ENCODE measurements around the gene ELF4. TPM values are rescaled to one million over a fixed set of nuclear protein-coding genes. Genes with fewer than 3 reads are reported as not detected.

The ELF4 gene
- total RNA-seq, 1 experiment from 2014 or later = 19.5 TPM

DNA sequence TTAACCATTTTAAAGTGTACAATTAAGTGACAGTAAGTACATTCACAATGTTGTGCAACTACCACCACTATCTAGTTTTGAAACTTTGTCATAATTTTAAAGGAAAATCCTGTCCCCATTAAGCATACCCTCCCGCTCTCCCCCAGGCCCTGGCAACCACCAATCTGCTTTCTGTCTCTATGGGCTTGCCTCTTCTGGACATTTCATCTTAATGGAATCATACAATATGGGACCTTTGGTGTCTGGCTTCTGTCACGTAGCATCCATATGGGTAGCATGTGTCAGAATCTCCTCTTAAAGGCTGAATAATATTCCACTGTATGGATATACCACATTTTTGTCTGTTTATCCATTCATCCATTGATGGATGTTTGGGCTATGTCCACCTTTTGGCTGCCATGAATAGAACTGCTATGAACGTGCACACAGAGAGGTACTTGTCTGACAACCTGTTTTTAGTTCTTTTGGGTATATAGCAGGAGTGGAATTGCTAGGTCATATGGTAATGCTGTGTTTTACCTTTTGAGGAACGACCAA lies 61.5 kb downstream of the ELF4 start:
- no peak for DNase-seq (ENCODE audit: unreplicated experiment)
- Mint-ChIP-seq H3K27me3 (ENCODE audit: insufficient read depth, unreplicated experiment) (peaks cover 26% of the 10 kb centered on the region), H3K36me3 (ENCODE audit: insufficient read depth, unreplicated experiment) (peaks cover 13% of the 10 kb centered on the region), H3K27ac (ENCODE audit: low read depth, unreplicated experiment) (no peak overlapping the region), H3K4me1 (ENCODE audit: insufficient read depth, unreplicated experiment) (no peaks in the 10 kb centered on the region), H3K9me3 (ENCODE audit: unreplicated experiment) (no peaks in the 10 kb centered on the region), H3K4me3 (ENCODE audit: unreplicated experiment) (no peak overlapping the region)
- intact Hi-C loops (cut with micrococcal nuclease) = no loop called here
- POLR2A ChIA-PET = no interaction called here
- BruUV-seq (replicated peaks) = no TSS peak
- TF ChIP-seq, protein P1, sequence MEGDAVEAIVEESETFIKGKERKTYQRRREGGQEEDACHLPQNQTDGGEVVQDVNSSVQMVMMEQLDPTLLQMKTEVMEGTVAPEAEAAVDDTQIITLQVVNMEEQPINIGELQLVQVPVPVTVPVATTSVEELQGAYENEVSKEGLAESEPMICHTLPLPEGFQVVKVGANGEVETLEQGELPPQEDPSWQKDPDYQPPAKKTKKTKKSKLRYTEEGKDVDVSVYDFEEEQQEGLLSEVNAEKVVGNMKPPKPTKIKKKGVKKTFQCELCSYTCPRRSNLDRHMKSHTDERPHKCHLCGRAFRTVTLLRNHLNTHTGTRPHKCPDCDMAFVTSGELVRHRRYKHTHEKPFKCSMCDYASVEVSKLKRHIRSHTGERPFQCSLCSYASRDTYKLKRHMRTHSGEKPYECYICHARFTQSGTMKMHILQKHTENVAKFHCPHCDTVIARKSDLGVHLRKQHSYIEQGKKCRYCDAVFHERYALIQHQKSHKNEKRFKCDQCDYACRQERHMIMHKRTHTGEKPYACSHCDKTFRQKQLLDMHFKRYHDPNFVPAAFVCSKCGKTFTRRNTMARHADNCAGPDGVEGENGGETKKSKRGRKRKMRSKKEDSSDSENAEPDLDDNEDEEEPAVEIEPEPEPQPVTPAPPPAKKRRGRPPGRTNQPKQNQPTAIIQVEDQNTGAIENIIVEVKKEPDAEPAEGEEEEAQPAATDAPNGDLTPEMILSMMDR (IDR thresholded peaks at IDR 0.05; ENCODE audit: unreplicated experiment) = no peak
- CTCF ChIA-PET = interaction anchor here (0.6 to 1.0 kb wide), 2 partner anchors 8 to 12 kb away, joined by 3 read pairs; no protein-coding TSS in a partner anchor

DNA sequence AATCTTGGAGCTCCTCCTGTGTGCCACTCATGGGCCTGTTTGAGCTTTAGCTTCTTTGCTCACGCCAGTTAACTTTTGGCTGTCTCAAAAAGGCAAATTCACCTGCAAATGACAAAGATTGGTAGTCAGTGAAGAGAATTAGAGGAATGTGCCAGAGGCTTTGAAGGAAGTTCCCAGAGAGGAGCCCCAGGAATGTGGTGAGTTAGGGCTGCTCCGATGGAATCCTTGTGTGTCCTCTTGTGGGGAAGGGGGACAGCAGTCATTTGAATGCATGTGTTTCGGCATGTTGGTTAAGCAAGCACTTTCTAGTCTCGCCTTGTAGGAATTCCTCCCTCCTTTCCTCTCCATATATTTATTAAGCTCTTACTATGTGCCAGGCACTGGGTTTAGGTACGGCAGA lies 62.9 kb downstream of the ELF4 start:
- no peak overlapping the region for H3K27ac Mint-ChIP-seq (ENCODE audit: low read depth, unreplicated experiment)
- POLR2A ChIA-PET = no interaction called here
- no peaks in the 10 kb centered on the region for H3K9me3 Mint-ChIP-seq (ENCODE audit: unreplicated experiment)
- TF ChIP-seq, protein P1 (IDR thresholded peaks at IDR 0.05; ENCODE audit: unreplicated experiment) = no peak
- DNase-seq (ENCODE audit: unreplicated experiment) = no peak
- CTCF ChIA-PET = interaction anchor here (0.6 to 1.2 kb wide), 2 partner anchors 75 to 122 kb away, joined by 3 to 4 read pairs; no protein-coding TSS in a partner anchor
- peaks cover 13% of the 10 kb centered on the region for H3K36me3 Mint-ChIP-seq (ENCODE audit: insufficient read depth, unreplicated experiment)
- BruUV-seq (replicated peaks) = no TSS peak
- no peaks in the 10 kb centered on the region for H3K4me1 Mint-ChIP-seq (ENCODE audit: insufficient read depth, unreplicated experiment)
- intact Hi-C loops (cut with micrococcal nuclease) = no loop called here
- peaks cover 21% of the 10 kb centered on the region for H3K27me3 Mint-ChIP-seq (ENCODE audit: insufficient read depth, unreplicated experiment)
- H3K4me3 Mint-ChIP-seq (ENCODE audit: unreplicated experiment) = no peak overlapping the region

DNA sequence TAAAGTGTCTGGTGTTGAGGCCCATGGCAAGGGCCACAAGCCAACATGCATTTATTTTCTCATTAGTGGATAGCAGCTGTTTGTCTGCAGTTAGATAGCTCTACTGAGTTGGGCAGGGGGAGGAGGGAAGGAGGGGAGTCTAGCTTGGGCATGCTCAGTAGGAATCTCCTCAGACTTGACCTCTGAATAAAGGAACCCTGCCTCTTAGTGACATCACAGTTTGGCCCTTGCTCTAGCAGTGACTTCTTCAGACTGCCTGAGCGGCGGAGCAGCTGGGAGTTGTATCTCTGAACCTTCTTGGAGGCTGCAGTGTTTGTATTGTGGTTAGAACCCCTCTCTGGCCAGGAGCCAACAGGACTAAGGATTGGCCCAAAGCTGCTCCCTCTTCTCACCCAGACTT lies 70.5 kb downstream of the ELF4 start:
- Mint-ChIP-seq H3K27me3 (ENCODE audit: insufficient read depth, unreplicated experiment) (no peaks in the 10 kb centered on the region), H3K4me1 (ENCODE audit: insufficient read depth, unreplicated experiment) (no peaks in the 10 kb centered on the region), H3K36me3 (ENCODE audit: insufficient read depth, unreplicated experiment) (peaks cover 22% of the 10 kb centered on the region), H3K9me3 (ENCODE audit: unreplicated experiment) (no peaks in the 10 kb centered on the region), H3K27ac (ENCODE audit: low read depth, unreplicated experiment) (no peak overlapping the region), H3K4me3 (ENCODE audit: unreplicated experiment) (no peak overlapping the region)
- DNase-seq (ENCODE audit: unreplicated experiment) = no peak
- BruUV-seq (replicated peaks) = no TSS peak
- intact Hi-C loops (cut with micrococcal nuclease) = no loop called here
- TF ChIP-seq, protein P1 (IDR thresholded peaks at IDR 0.05; ENCODE audit: unreplicated experiment) = no peak
- POLR2A ChIA-PET = no interaction called here
- CTCF ChIA-PET = interaction anchor here (0.6 to 3.0 kb wide), 5 partner anchors 11 to 40 kb away, joined by 3 to 18 read pairs (median 5); no protein-coding TSS in a partner anchor

DNA sequence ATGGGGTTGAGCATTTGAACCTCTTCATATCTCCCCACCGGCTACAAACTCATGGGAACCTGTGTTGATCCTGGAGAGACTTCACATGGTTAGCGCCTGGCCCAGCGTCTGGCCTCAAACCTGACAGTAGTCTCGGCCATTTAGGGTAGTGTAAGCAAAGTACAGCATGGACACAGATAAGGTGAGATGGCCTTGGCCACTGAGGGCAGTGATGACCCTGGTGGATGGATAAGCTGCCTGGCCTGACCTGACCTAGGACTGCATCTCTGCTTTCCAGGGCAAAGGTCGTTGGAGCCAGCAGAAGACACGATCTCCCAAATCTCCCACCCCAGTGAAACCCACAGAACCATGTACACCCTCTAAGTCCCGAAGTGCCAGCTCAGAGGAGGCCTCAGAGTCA lies 76.1 kb downstream of the ELF4 start:
- Mint-ChIP-seq H3K27ac (ENCODE audit: low read depth, unreplicated experiment) (no peak overlapping the region), H3K4me1 (ENCODE audit: insufficient read depth, unreplicated experiment) (no peaks in the 10 kb centered on the region), H3K36me3 (ENCODE audit: insufficient read depth, unreplicated experiment) (peaks cover 12% of the 10 kb centered on the region), H3K4me3 (ENCODE audit: unreplicated experiment) (no peak overlapping the region), H3K9me3 (ENCODE audit: unreplicated experiment) (no peaks in the 10 kb centered on the region), H3K27me3 (ENCODE audit: insufficient read depth, unreplicated experiment) (no peaks in the 10 kb centered on the region)
- no TSS peak for BruUV-seq (replicated peaks)
- intact Hi-C loops (cut with micrococcal nuclease) = no loop called here
- TF ChIP-seq, protein P1 (IDR thresholded peaks at IDR 0.05; ENCODE audit: unreplicated experiment) = no peak
- POLR2A ChIA-PET = no interaction called here
- no peak for DNase-seq (ENCODE audit: unreplicated experiment)
- CTCF ChIA-PET = interaction anchor here (0.6 to 0.7 kb wide), 3 partner anchors 73 to 118 kb away, joined by 3 to 6 read pairs (median 3); no protein-coding TSS in a partner anchor
